ENCODE measurements around the gene DNAJC17. TPM values are rescaled to one million over a fixed set of nuclear protein-coding genes. Genes with fewer than 3 reads are reported as not detected.

DNAJC17 gene
- polyA plus RNA-seq, 2 of the 4 experiments (the other 2 are of a cell fraction) = 22.3 to 24.4 TPM

DNA sequence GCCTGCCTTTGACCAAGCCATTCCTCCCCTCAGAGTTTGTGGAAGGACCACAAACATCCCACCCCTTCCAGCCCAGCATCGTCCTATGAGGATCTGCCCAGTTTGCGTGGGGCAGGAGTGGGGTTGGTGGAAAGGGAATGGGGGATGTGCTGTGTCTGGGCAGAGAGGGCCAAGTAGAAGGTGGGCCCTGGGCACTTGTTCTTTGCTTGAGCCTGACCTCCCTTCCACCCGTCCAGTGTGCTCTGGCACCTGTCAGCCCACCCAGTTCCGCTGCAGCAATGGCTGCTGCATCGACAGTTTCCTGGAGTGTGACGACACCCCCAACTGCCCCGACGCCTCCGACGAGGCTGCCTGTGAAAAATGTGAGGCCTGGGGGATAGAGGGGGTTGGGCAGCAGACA is 46.9 kb upstream of the DNAJC17 start:
- H3K9me3 ChIP-seq = no peaks in the 10 kb centered on the region
- peaks cover 20% of the 10 kb centered on the region for H3K4me1 ChIP-seq
- no peak for ATAC-seq
- H3K4me3 ChIP-seq = no peak overlapping the region
- CTCF ChIA-PET = interaction anchor here (1.4 to 9.3 kb wide), 3 partner anchors 11 to 178 kb away, joined by 3 to 156 read pairs (median 5); partner anchors contain the start of gene SPINT1
- no peak for TF ChIP-seq RCOR1 (IDR thresholded peaks at IDR 0.05; ENCODE audit: low read depth, low read length)
- TF ChIP-seq EP300 (IDR thresholded peaks at IDR 0.05) = no peak
- TF ChIP-seq, protein P1, sequence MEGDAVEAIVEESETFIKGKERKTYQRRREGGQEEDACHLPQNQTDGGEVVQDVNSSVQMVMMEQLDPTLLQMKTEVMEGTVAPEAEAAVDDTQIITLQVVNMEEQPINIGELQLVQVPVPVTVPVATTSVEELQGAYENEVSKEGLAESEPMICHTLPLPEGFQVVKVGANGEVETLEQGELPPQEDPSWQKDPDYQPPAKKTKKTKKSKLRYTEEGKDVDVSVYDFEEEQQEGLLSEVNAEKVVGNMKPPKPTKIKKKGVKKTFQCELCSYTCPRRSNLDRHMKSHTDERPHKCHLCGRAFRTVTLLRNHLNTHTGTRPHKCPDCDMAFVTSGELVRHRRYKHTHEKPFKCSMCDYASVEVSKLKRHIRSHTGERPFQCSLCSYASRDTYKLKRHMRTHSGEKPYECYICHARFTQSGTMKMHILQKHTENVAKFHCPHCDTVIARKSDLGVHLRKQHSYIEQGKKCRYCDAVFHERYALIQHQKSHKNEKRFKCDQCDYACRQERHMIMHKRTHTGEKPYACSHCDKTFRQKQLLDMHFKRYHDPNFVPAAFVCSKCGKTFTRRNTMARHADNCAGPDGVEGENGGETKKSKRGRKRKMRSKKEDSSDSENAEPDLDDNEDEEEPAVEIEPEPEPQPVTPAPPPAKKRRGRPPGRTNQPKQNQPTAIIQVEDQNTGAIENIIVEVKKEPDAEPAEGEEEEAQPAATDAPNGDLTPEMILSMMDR (IDR thresholded peaks at IDR 0.05) = no peak
- no peak for TF ChIP-seq CBX2 (IDR thresholded peaks at IDR 0.05; ENCODE audit: borderline replicate concordance, low read depth)
- no peak for TF ChIP-seq CEBPB (IDR thresholded peaks at IDR 0.05)
- TF ChIP-seq RARB (CRISPR knock-in tag; IDR thresholded peaks at IDR 0.05) = no peak
- no peak for TF ChIP-seq HDAC2 (IDR thresholded peaks at IDR 0.05)
- no peak for TF ChIP-seq ESRRA (IDR thresholded peaks at IDR 0.05; ENCODE audit: borderline replicate concordance, low read length)
- TF ChIP-seq KDM5A (IDR thresholded peaks at IDR 0.05) = no peak
- TF ChIP-seq, protein P2, sequence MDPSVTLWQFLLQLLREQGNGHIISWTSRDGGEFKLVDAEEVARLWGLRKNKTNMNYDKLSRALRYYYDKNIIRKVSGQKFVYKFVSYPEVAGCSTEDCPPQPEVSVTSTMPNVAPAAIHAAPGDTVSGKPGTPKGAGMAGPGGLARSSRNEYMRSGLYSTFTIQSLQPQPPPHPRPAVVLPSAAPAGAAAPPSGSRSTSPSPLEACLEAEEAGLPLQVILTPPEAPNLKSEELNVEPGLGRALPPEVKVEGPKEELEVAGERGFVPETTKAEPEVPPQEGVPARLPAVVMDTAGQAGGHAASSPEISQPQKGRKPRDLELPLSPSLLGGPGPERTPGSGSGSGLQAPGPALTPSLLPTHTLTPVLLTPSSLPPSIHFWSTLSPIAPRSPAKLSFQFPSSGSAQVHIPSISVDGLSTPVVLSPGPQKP (IDR thresholded peaks at IDR 0.05; ENCODE audit: low read depth, low read length) = no peak
- no peak for TF ChIP-seq FOSL2 (IDR thresholded peaks at IDR 0.05)
- TF ChIP-seq FOSL2 (CRISPR knock-in tag; IDR thresholded peaks at IDR 0.05) = no peak
- no peak for TF ChIP-seq EHMT2 (IDR thresholded peaks at IDR 0.05; ENCODE audit: low read depth)
- TF ChIP-seq, protein P3, sequence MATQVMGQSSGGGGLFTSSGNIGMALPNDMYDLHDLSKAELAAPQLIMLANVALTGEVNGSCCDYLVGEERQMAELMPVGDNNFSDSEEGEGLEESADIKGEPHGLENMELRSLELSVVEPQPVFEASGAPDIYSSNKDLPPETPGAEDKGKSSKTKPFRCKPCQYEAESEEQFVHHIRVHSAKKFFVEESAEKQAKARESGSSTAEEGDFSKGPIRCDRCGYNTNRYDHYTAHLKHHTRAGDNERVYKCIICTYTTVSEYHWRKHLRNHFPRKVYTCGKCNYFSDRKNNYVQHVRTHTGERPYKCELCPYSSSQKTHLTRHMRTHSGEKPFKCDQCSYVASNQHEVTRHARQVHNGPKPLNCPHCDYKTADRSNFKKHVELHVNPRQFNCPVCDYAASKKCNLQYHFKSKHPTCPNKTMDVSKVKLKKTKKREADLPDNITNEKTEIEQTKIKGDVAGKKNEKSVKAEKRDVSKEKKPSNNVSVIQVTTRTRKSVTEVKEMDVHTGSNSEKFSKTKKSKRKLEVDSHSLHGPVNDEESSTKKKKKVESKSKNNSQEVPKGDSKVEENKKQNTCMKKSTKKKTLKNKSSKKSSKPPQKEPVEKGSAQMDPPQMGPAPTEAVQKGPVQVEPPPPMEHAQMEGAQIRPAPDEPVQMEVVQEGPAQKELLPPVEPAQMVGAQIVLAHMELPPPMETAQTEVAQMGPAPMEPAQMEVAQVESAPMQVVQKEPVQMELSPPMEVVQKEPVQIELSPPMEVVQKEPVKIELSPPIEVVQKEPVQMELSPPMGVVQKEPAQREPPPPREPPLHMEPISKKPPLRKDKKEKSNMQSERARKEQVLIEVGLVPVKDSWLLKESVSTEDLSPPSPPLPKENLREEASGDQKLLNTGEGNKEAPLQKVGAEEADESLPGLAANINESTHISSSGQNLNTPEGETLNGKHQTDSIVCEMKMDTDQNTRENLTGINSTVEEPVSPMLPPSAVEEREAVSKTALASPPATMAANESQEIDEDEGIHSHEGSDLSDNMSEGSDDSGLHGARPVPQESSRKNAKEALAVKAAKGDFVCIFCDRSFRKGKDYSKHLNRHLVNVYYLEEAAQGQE (IDR thresholded peaks at IDR 0.05) = no peak
- WGBS (ENCODE audit: missing lambda C conversion rate) = 98% methylated on average over 4 of the region's 10 CpGs
- POLR2A ChIA-PET = no interaction called here
- no peak for FAIRE-seq
- no peak for DNase-seq (ENCODE audit: low read depth in 1 of 2, low spot score in 1 of 2)
- H3K4me2 ChIP-seq = no peak overlapping the region
- no peak overlapping the region for H3K27ac ChIP-seq

DNA sequence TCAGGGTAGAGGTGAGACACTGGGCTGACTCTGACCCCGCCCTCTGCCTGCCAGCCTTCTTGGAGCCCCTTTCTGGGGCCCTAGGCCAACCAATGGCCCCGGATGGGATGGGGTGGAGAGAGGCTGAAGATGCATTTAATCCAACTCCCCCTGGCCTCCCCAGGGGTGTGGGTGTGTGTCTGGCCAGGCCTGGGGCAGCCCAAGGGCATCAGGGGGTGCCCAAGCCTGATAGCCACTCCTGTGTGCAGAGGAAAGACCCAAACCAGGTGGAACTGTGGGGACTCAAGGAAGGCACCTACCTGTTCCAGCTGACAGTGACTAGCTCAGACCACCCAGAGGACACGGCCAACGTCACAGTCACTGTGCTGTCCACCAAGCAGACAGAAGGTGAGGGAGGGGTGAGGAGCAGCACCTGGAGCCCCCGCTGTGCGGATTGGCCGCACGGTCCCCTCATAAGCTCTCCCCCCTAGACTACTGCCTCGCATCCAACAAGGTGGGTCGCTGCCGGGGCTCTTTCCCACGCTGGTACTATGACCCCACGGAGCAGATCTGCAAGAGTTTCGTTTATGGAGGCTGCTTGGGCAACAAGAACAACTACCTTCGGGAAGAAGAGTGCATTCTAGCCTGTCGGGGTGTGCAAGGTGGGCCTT is 46.1 kb upstream of the DNAJC17 start:
- TF ChIP-seq MAZ (IDR thresholded peaks at IDR 0.05; ENCODE audit: borderline replicate concordance, low read depth, low read length) (no peak), NFE2L2 (conservative IDR thresholded peaks at IDR 0.05; ENCODE audit: low read length) (no peak), ZNF302 (CRISPR knock-in tag; IDR thresholded peaks at IDR 0.05) (no peak), SMC3 (IDR thresholded peaks at IDR 0.05) (no peak), RARB (CRISPR knock-in tag; IDR thresholded peaks at IDR 0.05) (no peak), ESRRA (IDR thresholded peaks at IDR 0.05; ENCODE audit: borderline replicate concordance, low read length) (no peak), CEBPB (IDR thresholded peaks at IDR 0.05) (no peak), FOSB (CRISPR knock-in tag; IDR thresholded peaks at IDR 0.05) (no peak), ZC3H11A (IDR thresholded peaks at IDR 0.05) (no peak), RFX5 (IDR thresholded peaks at IDR 0.05) (no peak), NR3C1 (IDR thresholded peaks at IDR 0.05) (no peak), CBX8 (IDR thresholded peaks at IDR 0.05) (no peak), FOSL2 (IDR thresholded peaks at IDR 0.05) (no peak), FOSL2 (CRISPR knock-in tag; IDR thresholded peaks at IDR 0.05) (no peak), SREBF2 (IDR thresholded peaks at IDR 0.05) (no peak)
- TF ChIP-seq, protein P4, sequence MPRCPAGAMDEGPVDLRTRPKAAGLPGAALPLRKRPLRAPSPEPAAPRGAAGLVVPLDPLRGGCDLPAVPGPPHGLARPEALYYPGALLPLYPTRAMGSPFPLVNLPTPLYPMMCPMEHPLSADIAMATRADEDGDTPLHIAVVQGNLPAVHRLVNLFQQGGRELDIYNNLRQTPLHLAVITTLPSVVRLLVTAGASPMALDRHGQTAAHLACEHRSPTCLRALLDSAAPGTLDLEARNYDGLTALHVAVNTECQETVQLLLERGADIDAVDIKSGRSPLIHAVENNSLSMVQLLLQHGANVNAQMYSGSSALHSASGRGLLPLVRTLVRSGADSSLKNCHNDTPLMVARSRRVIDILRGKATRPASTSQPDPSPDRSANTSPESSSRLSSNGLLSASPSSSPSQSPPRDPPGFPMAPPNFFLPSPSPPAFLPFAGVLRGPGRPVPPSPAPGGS (IDR thresholded peaks at IDR 0.05) = no peak
- TF ChIP-seq, protein P5, sequence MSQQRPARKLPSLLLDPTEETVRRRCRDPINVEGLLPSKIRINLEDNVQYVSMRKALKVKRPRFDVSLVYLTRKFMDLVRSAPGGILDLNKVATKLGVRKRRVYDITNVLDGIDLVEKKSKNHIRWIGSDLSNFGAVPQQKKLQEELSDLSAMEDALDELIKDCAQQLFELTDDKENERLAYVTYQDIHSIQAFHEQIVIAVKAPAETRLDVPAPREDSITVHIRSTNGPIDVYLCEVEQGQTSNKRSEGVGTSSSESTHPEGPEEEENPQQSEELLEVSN (IDR thresholded peaks at IDR 0.05; ENCODE audit: borderline replicate concordance, low read depth) = no peak
- TF ChIP-seq, protein P6, sequence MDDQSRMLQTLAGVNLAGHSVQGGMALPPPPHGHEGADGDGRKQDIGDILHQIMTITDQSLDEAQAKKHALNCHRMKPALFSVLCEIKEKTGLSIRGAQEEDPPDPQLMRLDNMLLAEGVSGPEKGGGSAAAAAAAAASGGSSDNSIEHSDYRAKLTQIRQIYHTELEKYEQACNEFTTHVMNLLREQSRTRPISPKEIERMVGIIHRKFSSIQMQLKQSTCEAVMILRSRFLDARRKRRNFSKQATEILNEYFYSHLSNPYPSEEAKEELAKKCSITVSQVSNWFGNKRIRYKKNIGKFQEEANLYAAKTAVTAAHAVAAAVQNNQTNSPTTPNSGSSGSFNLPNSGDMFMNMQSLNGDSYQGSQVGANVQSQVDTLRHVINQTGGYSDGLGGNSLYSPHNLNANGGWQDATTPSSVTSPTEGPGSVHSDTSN (IDR thresholded peaks at IDR 0.05) = no peak
- 84% methylated on average over 13 of the region's 16 CpGs for WGBS (ENCODE audit: missing lambda C conversion rate)
- CTCF ChIA-PET = interaction anchor here (1.4 to 9.3 kb wide), 3 partner anchors 10 to 179 kb away, joined by 3 to 156 read pairs (median 5); partner anchors contain the start of gene SPINT1
- DNase-seq (ENCODE audit: low read depth in 1 of 2, low spot score in 1 of 2) (no peak), FAIRE-seq (no peak), ATAC-seq (no peak)
- POLR2A ChIA-PET = no interaction called here
- Histone ChIP-seq H3K9me3 (no peaks in the 10 kb centered on the region), H3K4me3 (no peak overlapping the region), H3K27ac (no peak overlapping the region), H3K4me1 (peaks cover 13% of the 10 kb centered on the region), H3K4me2 (no peak overlapping the region)

Measured in A549 (cell line).